Body of pancreas (tissue), 4 donors: Measurements from ENCODE around the gene PLEKHA8. TPM values are rescaled to one million over a fixed set of nuclear protein-coding genes. Genes with fewer than 3 reads are reported as not detected.

ENCODE experiments used
- ATAC-seq: fragments of 150-250 bp; one replicate; pipeline ENCODE4 v1.9.1; 2016
- DNase-seq, 4 donors: peaks; one replicate each; pipeline ENCODE4 v3.0.0-alpha.2; 2019
- H3K27ac ChIP-seq, 4 donors: fragments of 200-600 bp; sonication (generic); 1 replicate in 3 of 4; 2 replicates in 1 of 4; pipeline versions ENCODE4 v1.5.1 to v1.6.1; 2016 to 2019; ENCODE audit warnings: mild to moderate bottlenecking in 1 of 4, mixed read lengths in 1 of 4, moderate library complexity in 1 of 4
- H3K27me3 ChIP-seq, 2 donors: fragments of 200-600 bp; sonication (generic); one replicate each; pipeline ENCODE4 v1.6.0; 2016; ENCODE audit warnings: mild to moderate bottlenecking in 1 of 2
- H3K36me3 ChIP-seq, 2 donors: fragments of 200-600 bp; sonication (generic); replicated peaks in 1 of 2; 2 replicates each; pipeline ENCODE4 v1.5.1; 2016; ENCODE audit warnings: low read depth in 2 of 2; ENCODE audit not compliant: insufficient read depth in 1 of 2
- H3K4me1 ChIP-seq: fragments of 200-600 bp; sonication (generic); one replicate; pipeline ENCODE4 v1.6.0; 2016
- H3K4me3 ChIP-seq, 2 donors: fragments of 200-600 bp; sonication (generic); 1 replicate in 1 of 2; 2 replicates in 1 of 2; pipeline ENCODE4 v1.5.1; 2016 to 2019
- H3K9me3 ChIP-seq, 3 donors: fragments of 200-600 bp; sonication (generic); 1 replicate in 2 of 3; 2 replicates in 1 of 3; pipeline ENCODE4 v1.5.1; 2016
- CTCF ChIP-seq, 7 experiments: fragments of 450-650 bp in 4 of 7; fragments of 200-600 bp in 3 of 7; sonication (generic) in 3 of 7; IDR thresholded peaks; one replicate each; pipeline ENCODE4 v1.5.1; 2016 to 2019; ENCODE audit warnings: antibody characterized with exemption in 7 of 7
- POLR2A ChIP-seq, 3 donors: fragments of 450-650 bp; IDR thresholded peaks; one replicate each; pipeline ENCODE4 v1.6.1; 2016; ENCODE audit warnings: antibody characterized with exemption in 3 of 3, mild to moderate bottlenecking in 2 of 3
- WGBS, 2 donors: methylation state at CpG; one replicate each; pipeline ENCODE4 v1.1.5; 2017; 5-methylcytosine and 5-hydroxymethylcytosine counted together
- intact Hi-C: fragments of 100-400 bp; cut with DNase I; formaldehyde crosslinking; loops from one replicate; pipeline ENCODE4 v1.15.1; 2023
- total RNA-seq, 2 donors: library from RNA; depleted of rRNA; stranded (reverse); fragments of >200 nt; gene quantifications; one replicate each; pipeline ENCODE4 v1.1.0, GENCODE V29; 2016

The PLEKHA8 gene
- total RNA-seq, 2 donors from 2014 or later, result 6.7 to 8.2 TPM

GRCh38 chr7:30143748-30144251 lies 115.6 kb downstream of the PLEKHA8 start:
- H3K27me3 ChIP-seq, result no peaks in the 10 kb centered on the region
- H3K4me3 ChIP-seq, result no peak overlapping the region
- H3K9me3 ChIP-seq, result no peaks in the 10 kb centered on the region
- intact Hi-C loops, result no loop called here
- ATAC-seq (no peak), DNase-seq (no peak)
- H3K27ac ChIP-seq, result peak overlapping the region in 3 of 4 donors; percentile 67 to 71 (median 70)
- peaks cover 17% of the 10 kb centered on the region for H3K4me1 ChIP-seq
- no peaks in the 10 kb centered on the region for H3K36me3 ChIP-seq
- no peak for TF ChIP-seq CTCF (IDR thresholded peaks at IDR 0.05)
- TF ChIP-seq POLR2A (IDR thresholded peaks at IDR 0.05), result no peak
- WGBS, 2 donors, result 96 to 100% methylated on average over 1 of the region's 1 CpG

- no peak for DNase-seq
- peaks cover 27% of the 10 kb centered on the region for H3K4me1 ChIP-seq
- 78 to 91% methylated on average over 5 of the region's 5 CpGs for WGBS, 2 donors
- no peak for TF ChIP-seq POLR2A (IDR thresholded peaks at IDR 0.05)
- no peak for TF ChIP-seq CTCF (IDR thresholded peaks at IDR 0.05)
- intact Hi-C loops, result no loop called here
- no peaks in the 10 kb centered on the region for H3K9me3 ChIP-seq
- H3K36me3 ChIP-seq, result no peaks in the 10 kb centered on the region
- no peak overlapping the region for H3K4me3 ChIP-seq
- no peak overlapping the region for H3K27ac ChIP-seq
- ATAC-seq, result no peak
- H3K27me3 ChIP-seq, result no peaks in the 10 kb centered on the region
These were observed 116.6 kb downstream of the PLEKHA8 start for GRCh38 chr7:30144657-30145306.

- no peaks in the 10 kb centered on the region for H3K36me3 ChIP-seq
- H3K27me3 ChIP-seq, result no peaks in the 10 kb centered on the region
- WGBS, 2 donors, result 76 to 83% methylated on average over 6 of the region's 6 CpGs
- H3K9me3 ChIP-seq, result no peaks in the 10 kb centered on the region
- no peak for DNase-seq
- H3K4me3 ChIP-seq, result no peak overlapping the region
- TF ChIP-seq POLR2A (IDR thresholded peaks at IDR 0.05), result no peak
- TF ChIP-seq CTCF (IDR thresholded peaks at IDR 0.05), result no peak
- intact Hi-C loops, result no loop called here
- ATAC-seq, result no peak
- H3K4me1 ChIP-seq, result peaks cover 30% of the 10 kb centered on the region
- H3K27ac ChIP-seq, result no peak overlapping the region
These were observed 117.3 kb downstream of the PLEKHA8 start for GRCh38 chr7:30145426-30145970.

- TF ChIP-seq POLR2A (IDR thresholded peaks at IDR 0.05) (no peak), CTCF (IDR thresholded peaks at IDR 0.05) (no peak)
- intact Hi-C loops, result no loop called here
- no peaks in the 10 kb centered on the region for H3K27me3 ChIP-seq
- H3K36me3 ChIP-seq, result no peaks in the 10 kb centered on the region
- 79 to 91% methylated on average over 13 of the region's 13 CpGs for WGBS, 2 donors
- no peak overlapping the region for H3K27ac ChIP-seq
- ATAC-seq (no peak), DNase-seq (no peak)
- H3K4me3 ChIP-seq, result no peak overlapping the region
- H3K4me1 ChIP-seq, result peaks cover 30% of the 10 kb centered on the region
- H3K9me3 ChIP-seq, result no peaks in the 10 kb centered on the region
These were observed 118.0 kb downstream of the PLEKHA8 start for GRCh38 chr7:30146127-30146612.
